H1 (cell line): Measurements from ENCODE around the gene CUTA. TPM values are rescaled to one million over a fixed set of nuclear protein-coding genes. Genes with fewer than 3 reads are reported as not detected.

ENCODE experiments used
- CTCF ChIA-PET: fragments of 300-600 bp; sonication (Branson Sonifier 250); formaldehyde crosslinking; loops from one replicate; lab custom pipeline; 2021; ENCODE audit not compliant: partially characterized antibody; lab: Charles Lee
- POLR2A ChIA-PET: fragments of 300-600 bp; sonication (Branson Sonifier 250); formaldehyde crosslinking; loops from one replicate; lab custom pipeline; 2021; ENCODE audit warnings: inconsistent platforms; ENCODE audit not compliant: partially characterized antibody; lab: Charles Lee
- DNase-seq, 2 experiments: peaks; one replicate each; pipeline versions ENCODE4 v3.0.0 to v3.0.0-alpha.2; 2010 to 2022; ENCODE audit warnings: low spot score in 2 of 2, low read depth in 1 of 2, mixed read lengths in 1 of 2
- FAIRE-seq: peaks from 2 replicates; lab custom pipeline; 2011; peaks lifted over from hg19 to GRCh38; lab: Jason Lieb, UNC
- H2AFZ ChIP-seq: 2 replicates; pipeline ENCODE4 v1.8.1; 2012; ENCODE audit warnings: low read length, inconsistent platforms
- H2AK5ac ChIP-seq: 2 replicates; pipeline ENCODE4 v1.6.1; 2013; ENCODE audit warnings: low read depth, low read length
- H2BK120ac ChIP-seq: replicated peaks from 2 replicates; pipeline ENCODE3; 2013; ENCODE audit warnings: low read depth, low read length, inconsistent platforms
- H2BK12ac ChIP-seq: 2 replicates; pipeline ENCODE4 v1.6.1; 2013; ENCODE audit warnings: low read depth, low read length
- H2BK15ac ChIP-seq: 2 replicates; pipeline ENCODE4 v1.6.1; 2013; ENCODE audit warnings: low read length
- H2BK20ac ChIP-seq: 2 replicates; pipeline ENCODE4 v1.6.1; 2013; ENCODE audit warnings: low read length
- H2BK5ac ChIP-seq: 2 replicates; pipeline ENCODE4 v1.6.1; 2013; ENCODE audit warnings: low read depth, low read length
- H3K14ac ChIP-seq: 2 replicates; pipeline ENCODE4 v1.6.1; 2013; ENCODE audit warnings: inconsistent platforms; ENCODE audit not compliant: insufficient read length
- H3K18ac ChIP-seq: 2 replicates; pipeline ENCODE4 v1.6.1; 2013; ENCODE audit warnings: low read length; ENCODE audit errors: extremely low read depth
- H3K23ac ChIP-seq: 2 replicates; pipeline ENCODE4 v1.6.1; 2013; ENCODE audit warnings: inconsistent platforms; ENCODE audit not compliant: insufficient read length
- H3K23me2 ChIP-seq: 2 replicates; pipeline ENCODE4 v1.6.1; 2013; ENCODE audit warnings: low read depth, low read length
- H3K27ac ChIP-seq: 2 replicates; pipeline ENCODE4 v1.6.1; 2011; ENCODE audit warnings: low read depth, low read length, inconsistent platforms
- H3K27me3 ChIP-seq, 4 experiments: replicated peaks in 1 of 4; 1 replicate in 1 of 4; 2 replicates in 3 of 4; pipeline versions ENCODE4 v1.6.1 to v1.8.1; 2011 to 2013; ENCODE audit warnings: low read length in 3 of 4, mild to moderate bottlenecking in 3 of 4, inconsistent platforms in 2 of 4, mixed read lengths in 2 of 4, moderate library complexity in 1 of 4; ENCODE audit not compliant: control insufficient read depth in 3 of 4, insufficient read depth in 3 of 4; ENCODE audit errors: extremely low read depth in 1 of 4
- H3K36me3 ChIP-seq, 4 experiments: 2 replicates each; pipeline versions ENCODE4 v1.6.1 to v1.8.1; 2011 to 2013; ENCODE audit warnings: mild to moderate bottlenecking in 4 of 4, low read length in 3 of 4, moderate library complexity in 2 of 4, control low read depth in 1 of 4, inconsistent platforms in 1 of 4; ENCODE audit not compliant: insufficient read depth in 4 of 4, control insufficient read depth in 2 of 4
- H3K4ac ChIP-seq: replicated peaks from 2 replicates; pipeline ENCODE3; 2013; ENCODE audit warnings: low read length, low read depth, mixed read lengths, inconsistent platforms; ENCODE audit not compliant: insufficient read length
- H3K4me1 ChIP-seq, 4 experiments: replicated peaks in 1 of 4; 1 replicate in 1 of 4; 2 replicates in 3 of 4; pipeline versions ENCODE4 v1.6.1 to v1.8.1; 2011 to 2013; ENCODE audit warnings: low read length in 3 of 4, inconsistent platforms in 2 of 4, mixed read lengths in 1 of 4; ENCODE audit not compliant: insufficient read depth in 4 of 4, control insufficient read depth in 3 of 4
- H3K4me2 ChIP-seq, 2 experiments: 2 replicates each; pipeline versions ENCODE4 v1.6.1 to v1.8.1; 2011 to 2013; ENCODE audit warnings: low read depth in 2 of 2, low read length in 2 of 2, control low read depth in 1 of 2, inconsistent platforms in 1 of 2, mild to moderate bottlenecking in 1 of 2; ENCODE audit not compliant: insufficient read depth in 1 of 2
- H3K4me3 ChIP-seq, 4 experiments: fragments of 200-600, 300-600 bp in 1 of 4; sonication (generic), shearing (Covaris generic), sonication (Bioruptor Twin) in 1 of 4; 2 replicates each; pipeline versions ENCODE4 v1.5.1 to v1.8.1; 2011 to 2016; ENCODE audit warnings: low read length in 4 of 4, low read depth in 3 of 4, control low read depth in 2 of 4, inconsistent platforms in 2 of 4, mild to moderate bottlenecking in 2 of 4, mixed read lengths in 1 of 4, moderate library complexity in 1 of 4; ENCODE audit not compliant: insufficient read depth in 2 of 4; ENCODE audit errors: extremely low read depth in 1 of 4
- H3K56ac ChIP-seq: replicated peaks from 2 replicates; pipeline ENCODE3; 2013; ENCODE audit warnings: low read depth, mild to moderate bottlenecking, mixed read lengths, low read length, inconsistent platforms; ENCODE audit not compliant: insufficient read length
- H3K79me1 ChIP-seq: 2 replicates; pipeline ENCODE4 v1.6.1; 2013; ENCODE audit warnings: low read depth, low read length, control low read depth
- H3K79me2 ChIP-seq, 2 experiments: 2 replicates each; pipeline versions ENCODE4 v1.6.1 to v1.8.1; 2012 to 2013; ENCODE audit warnings: low read length in 2 of 2, mild to moderate bottlenecking in 2 of 2, inconsistent platforms in 1 of 2; ENCODE audit not compliant: insufficient read depth in 2 of 2, control insufficient read depth in 1 of 2
- H3K9ac ChIP-seq, 4 experiments: replicated peaks in 1 of 4; 1 replicate in 1 of 4; 2 replicates in 3 of 4; pipeline versions ENCODE4 v1.6.1 to v1.8.1; 2011 to 2013; ENCODE audit warnings: low read depth in 3 of 4, low read length in 3 of 4, control low read depth in 2 of 4, mild to moderate bottlenecking in 2 of 4, moderate library complexity in 2 of 4, inconsistent platforms in 1 of 4; ENCODE audit errors: extremely low read depth in 1 of 4
- H3K9me3 ChIP-seq, 2 experiments: 2 replicates each; pipeline versions ENCODE4 v1.6.1 to v1.8.1; 2012 to 2013; ENCODE audit warnings: mild to moderate bottlenecking in 2 of 2, moderate library complexity in 2 of 2, control low read depth in 1 of 2, inconsistent platforms in 1 of 2, low read depth in 1 of 2, low read length in 1 of 2, mixed read lengths in 1 of 2; ENCODE audit not compliant: insufficient read depth in 2 of 2
- H4K20me1 ChIP-seq, 2 experiments: replicated peaks in 1 of 2; 2 replicates each; pipeline versions ENCODE3 to v1.8.1; 2011 to 2013; ENCODE audit warnings: inconsistent platforms in 2 of 2, low read length in 2 of 2, mild to moderate bottlenecking in 1 of 2; ENCODE audit not compliant: insufficient read depth in 2 of 2, control insufficient read depth in 1 of 2
- H4K5ac ChIP-seq: 2 replicates; pipeline ENCODE4 v1.6.1; 2013; ENCODE audit warnings: low read length, low read depth, mixed read lengths, inconsistent platforms; ENCODE audit not compliant: insufficient read length
- H4K8ac ChIP-seq: 2 replicates; pipeline ENCODE4 v1.8.0; 2013; ENCODE audit warnings: mild to moderate bottlenecking, moderate library complexity, low read length, inconsistent platforms; ENCODE audit not compliant: insufficient read depth; ENCODE audit errors: extremely low read depth
- H4K91ac ChIP-seq: replicated peaks from 2 replicates; pipeline ENCODE3; 2013; ENCODE audit warnings: low read length, mixed read lengths, inconsistent platforms; ENCODE audit not compliant: insufficient read length
- BCL11A ChIP-seq, 2 experiments: IDR thresholded peaks; one replicate each; pipeline ENCODE4 v1.6.1; 2011; ENCODE audit warnings: low read depth in 2 of 2, low read length in 2 of 2, mild to moderate bottlenecking in 2 of 2
- EGR1 ChIP-seq: IDR thresholded peaks from 2 replicates; pipeline ENCODE4 v1.6.1; 2011; ENCODE audit warnings: low read depth, low read length, borderline replicate concordance
- FOSL1 ChIP-seq: IDR thresholded peaks from 2 replicates; pipeline ENCODE4 v1.6.1; 2011; ENCODE audit warnings: mild to moderate bottlenecking, low read depth, low read length, moderate library complexity; ENCODE audit not compliant: insufficient read depth
- RAD21 ChIP-seq, 2 experiments: IDR thresholded peaks in 1 of 2; conservative IDR thresholded peaks in 1 of 2; 2 replicates each; pipeline ENCODE4 v1.6.1; 2011; ENCODE audit warnings: low read depth in 2 of 2, low read length in 2 of 2, improper control_type of control experiment in 1 of 2, inconsistent platforms in 1 of 2, mild to moderate bottlenecking in 1 of 2, moderate library complexity in 1 of 2
- SAP30 ChIP-seq: fragments of 300-600 bp; sonication (generic); IDR thresholded peaks from 2 replicates; pipeline ENCODE4 v1.7.1; 2012; ENCODE audit warnings: low read length, moderate library complexity, mild to moderate bottlenecking, inconsistent platforms; ENCODE audit not compliant: insufficient read depth, insufficient replicate concordance
- TAF7 ChIP-seq: optimal IDR thresholded peaks from 2 replicates; pipeline ENCODE3; 2011; ENCODE audit warnings: low read depth, mild to moderate bottlenecking, inconsistent platforms, low read length, moderate library complexity, borderline replicate concordance
- TCF12 ChIP-seq: IDR thresholded peaks from 2 replicates; pipeline ENCODE4 v1.6.1; 2011; ENCODE audit warnings: low read depth, mild to moderate bottlenecking, low read length
- ZNF274 ChIP-seq: IDR thresholded peaks from 2 replicates; pipeline ENCODE4 v1.7.0; 2012; ENCODE audit warnings: low read length, borderline replicate concordance; ENCODE audit errors: extremely low read depth
- WGBS, 2 experiments: shearing (Covaris generic) in 1 of 2; methylation state at CpG; one replicate each; pipeline versions ENCODE4 v1.1.6 to v1.1.7; 2013 to 2015; ENCODE audit warnings: low lambda C conversion rate in 2 of 2, mixed read lengths in 2 of 2, inconsistent platforms in 1 of 2, low coverage in 1 of 2, missing lambda C conversion rate in 1 of 2; ENCODE audit not compliant: insufficient replicate concordance in 2 of 2, insufficient coverage in 1 of 2, insufficient read length in 1 of 2; ENCODE audit errors: extremely low coverage in 1 of 2, missing lambda C conversion rate in 1 of 2; 5-methylcytosine and 5-hydroxymethylcytosine counted together
- polyA plus RNA-seq, 7 experiments: library from polyadenylated mRNA; depleted of rRNA in 3 of 7; stranded (reverse) in 5 of 7; unstranded in 2 of 7; fragments of >200 nt in 5 of 7; fragments of 200-250 nt in 2 of 7; gene quantifications; 1 replicate in 5 of 7; 2 replicates in 1 of 7; 4 replicates in 1 of 7; pipeline versions ENCODE4 v1.2.1 to v1.2.3, GENCODE V29; 2011 to 2013; ENCODE audit warnings: missing spikeins in 2 of 7, mixed read lengths in 2 of 7
- total RNA-seq: library from RNA; stranded (reverse); fragmentation: NEBNext Ultra II Directional; extraction: Animal tissue kit (Norgen Biotek cat#: 25700); gene quantifications from 2 replicates; pipeline ENCODE4 v1.2.1, GENCODE V29; 2021
- TF ChIP-seq, protein P1 (sequence below): IDR thresholded peaks from 2 replicates; pipeline ENCODE4 v1.6.1; 2012; ENCODE audit warnings: inconsistent platforms

Gene CUTA
- total and polyA plus RNA-seq, 2 of the 8 experiments (the other 6 are each of a cell fraction or from before 2014, with no cell fraction given), result 297 to 460 TPM

GRCh38 chr6:33375143-33375671, 42.7 kb downstream of the CUTA start:
- Histone ChIP-seq H3K79me1 (no peaks in the 10 kb centered on the region), H2BK120ac (no peak overlapping the region), H4K8ac (no peak overlapping the region), H2BK20ac (no peak overlapping the region), H3K9me3 (no peaks in the 10 kb centered on the region), H2BK15ac (no peak overlapping the region), H3K9ac (no peak overlapping the region), H3K79me2 (no peaks in the 10 kb centered on the region), H3K4me3 (no peak overlapping the region), H3K56ac (no peak overlapping the region), H3K27ac (no peak overlapping the region), H3K4me1 (peaks cover 1 to 11% (median 8%) of the 10 kb centered on the region in 4 experiments; a peak in 5 of 7 replicates), H3K27me3 (no peaks in the 10 kb centered on the region), H3K23ac (no peak overlapping the region), H2AFZ (no peak overlapping the region), H2BK12ac (no peak overlapping the region), H3K4ac (no peak overlapping the region), H3K23me2 (no peaks in the 10 kb centered on the region), H4K91ac (no peak overlapping the region), H2AK5ac (no peak overlapping the region), H3K4me2 (no peak overlapping the region), H2BK5ac (no peak overlapping the region), H4K20me1 (no peaks in the 10 kb centered on the region), H4K5ac (no peak overlapping the region), H3K36me3 (no peaks in the 10 kb centered on the region), H3K14ac (no peak overlapping the region), H3K18ac (no peak overlapping the region)
- WGBS, 2 experiments, result 87% methylated on average over 9 of the region's 9 CpGs; no CpG with 5 or more reads in 1 of the 2 experiments
- CTCF ChIA-PET, result interaction anchor here (0.5 to 2.4 kb wide), 8 partner anchors 9 to 232 kb away, joined by 3 to 14 read pairs (median 4); partner anchors contain the start of gene SYNGAP1
- FAIRE-seq (no peak), DNase-seq (no peak)
- POLR2A ChIA-PET, result interaction anchor here (0.6 to 1.2 kb wide), 4 partner anchors 10 to 403 kb away, joined by 3 to 5 read pairs (median 3); no protein-coding TSS in a partner anchor
- TF ChIP-seq, protein P1, sequence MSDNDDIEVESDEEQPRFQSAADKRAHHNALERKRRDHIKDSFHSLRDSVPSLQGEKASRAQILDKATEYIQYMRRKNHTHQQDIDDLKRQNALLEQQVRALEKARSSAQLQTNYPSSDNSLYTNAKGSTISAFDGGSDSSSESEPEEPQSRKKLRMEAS, result no peak
- TF ChIP-seq SAP30 (no peak), TCF12 (no peak), EGR1 (no peak), FOSL1 (no peak), RAD21 (IDR thresholded peaks at IDR 0.05 in 1 of 2, conservative IDR thresholded peaks at IDR 0.05 in 1 of 2; ENCODE audit: low read depth in 2 of 2, low read length in 2 of 2) (no peak), TAF7 (no peak), BCL11A (IDR thresholded peaks at IDR 0.05; ENCODE audit: low read depth in 2 of 2, low read length in 2 of 2) (no peak), ZNF274 (no peak)
